Left hindlimb (tissue), 1 donor: ENCODE data around the gene ELANE.

Experiments used
- DNase-seq: peaks from one replicate; pipeline ENCODE4 v3.0.0-alpha.2; 2018

ELANE gene

GRCh38 chr19:852136-853013 lies at the start of gene ELANE:
Gene ELANE (plus strand): TSS chr19:852303. CDS start chr19:852329, 26 bp downstream.
- DNase-seq: no peak

GRCh38 chr19:802498-803098 lies 49.5 kb upstream of the ELANE start:
- no peak for DNase-seq

- DNase-seq: no peak
These were observed 49.0 kb upstream of the ELANE start for GRCh38 chr19:803099-803561.

GRCh38 chr19:803686-804418 lies 48.3 kb upstream of the ELANE start:
- DNase-seq: peak; percentile 24

GRCh38 chr19:804419-805165 lies 47.5 kb upstream of the ELANE start:
- peak; percentile 23 for DNase-seq

- DNase-seq: no peak
These were observed 46.9 kb upstream of the ELANE start for GRCh38 chr19:805166-805551.

GRCh38 chr19:805600-806550 lies 46.2 kb upstream of the ELANE start:
- DNase-seq: no peak

GRCh38 chr19:806815-807421 lies 45.2 kb upstream of the ELANE start:
- DNase-seq: no peak

GRCh38 chr19:807627-808422 lies 44.3 kb upstream of the ELANE start:
- DNase-seq: no peak

- peak; percentile 23 for DNase-seq
These were observed 43.7 kb upstream of the ELANE start for GRCh38 chr19:808423-808775.

- DNase-seq: peak; percentile 34
These were observed 41.8 kb upstream of the ELANE start for GRCh38 chr19:810077-810855.

- peak; percentile 29 for DNase-seq
These were observed 41.1 kb upstream of the ELANE start for GRCh38 chr19:810883-811489.

- no peak for DNase-seq
These were observed 40.5 kb upstream of the ELANE start for GRCh38 chr19:811506-812048.

GRCh38 chr19:812049-812746 lies 39.9 kb upstream of the ELANE start:
- DNase-seq: no peak

- no peak for DNase-seq
These were observed 39.3 kb upstream of the ELANE start for GRCh38 chr19:812747-813218.

GRCh38 chr19:813219-814151 lies 38.6 kb upstream of the ELANE start:
- no peak for DNase-seq
